ENCODE results near the gene ZNF630.

GRCh38 chrX:48022100-48022499 lies 49.3 kb downstream of the ZNF630 start:
- TF ChIP-seq CTCF (IDR thresholded peaks at IDR 0.05; ENCODE audit: low read depth, low read length, poor library complexity, severe bottlenecking), result no peak
- TF ChIP-seq EZH2phosphoT487 (IDR thresholded peaks at IDR 0.05; ENCODE audit: borderline replicate concordance, low read length), result no peak
